Measurements from ENCODE around the gene ADGRL1. TPM values are rescaled to one million over a fixed set of nuclear protein-coding genes. Genes with fewer than 3 reads are reported as not detected.
A peak's percentile ranks its signal among the peaks of the same experiment; 100 is the strongest.
"Not testable (repeated sequence)": the region's sequence is repeated elsewhere in the genome, so short reads cannot be mapped to it uniquely, and the experiment has no call there.

ADGRL1 gene
- total RNA-seq, 3 donors from 2014 or later = 29.2 to 54.6 (median 35.8) TPM

DNA sequence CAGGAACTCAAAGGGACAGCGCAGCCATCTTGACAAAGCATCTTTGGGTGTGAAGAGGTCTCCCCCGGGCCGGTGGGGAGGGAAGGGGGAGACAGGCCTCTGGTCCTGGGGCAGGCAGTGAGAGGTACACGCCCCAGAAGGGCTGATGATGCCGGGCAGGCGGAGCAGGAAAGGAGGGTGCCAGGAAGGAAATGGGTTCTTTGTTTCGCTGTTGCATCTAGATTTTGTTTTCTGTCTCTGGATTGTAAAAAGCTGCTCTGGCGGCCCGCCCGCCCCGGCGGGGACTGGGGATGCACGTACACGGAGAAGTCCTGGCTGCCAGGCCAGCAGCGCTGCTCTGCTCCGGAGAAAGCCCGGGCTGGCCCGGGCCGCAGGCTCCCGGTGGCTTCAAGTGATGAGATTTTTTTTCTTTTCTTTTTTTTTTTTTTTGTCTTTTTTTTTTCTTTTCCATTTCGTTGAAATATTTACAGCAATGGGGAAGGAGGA is 56.4 kb downstream of the ADGRL1 start:
- Histone ChIP-seq H3K4me1 (ENCODE audit: low read depth) (peaks cover 9% of the 10 kb centered on the region), H3K9me3 (no peaks in the 10 kb centered on the region), H3K4me3 (no peak overlapping the region), H3K36me3 (ENCODE audit: low read depth) (no peaks in the 10 kb centered on the region)
- DNase-seq (peak; percentile 65 to 81 (median 80)), ATAC-seq (peak; percentile 69)
- intact Hi-C loops (cut with DNase I, micrococcal nuclease) = no loop called here
- no peak for TF ChIP-seq CTCF (IDR thresholded peaks at IDR 0.05)

- Histone ChIP-seq H3K4me3 (no peak overlapping the region), H3K36me3 (ENCODE audit: low read depth) (no peaks in the 10 kb centered on the region), H3K4me1 (ENCODE audit: low read depth) (peaks cover 9% of the 10 kb centered on the region), H3K9me3 (no peaks in the 10 kb centered on the region)
- no peak for ATAC-seq
- no peak for DNase-seq
- intact Hi-C loops (cut with DNase I, micrococcal nuclease) = no loop called here
- TF ChIP-seq CTCF (IDR thresholded peaks at IDR 0.05) = no peak
Observed at GRCh38 chr19:14148751-14149410, 57.1 kb downstream of the ADGRL1 start.

DNA sequence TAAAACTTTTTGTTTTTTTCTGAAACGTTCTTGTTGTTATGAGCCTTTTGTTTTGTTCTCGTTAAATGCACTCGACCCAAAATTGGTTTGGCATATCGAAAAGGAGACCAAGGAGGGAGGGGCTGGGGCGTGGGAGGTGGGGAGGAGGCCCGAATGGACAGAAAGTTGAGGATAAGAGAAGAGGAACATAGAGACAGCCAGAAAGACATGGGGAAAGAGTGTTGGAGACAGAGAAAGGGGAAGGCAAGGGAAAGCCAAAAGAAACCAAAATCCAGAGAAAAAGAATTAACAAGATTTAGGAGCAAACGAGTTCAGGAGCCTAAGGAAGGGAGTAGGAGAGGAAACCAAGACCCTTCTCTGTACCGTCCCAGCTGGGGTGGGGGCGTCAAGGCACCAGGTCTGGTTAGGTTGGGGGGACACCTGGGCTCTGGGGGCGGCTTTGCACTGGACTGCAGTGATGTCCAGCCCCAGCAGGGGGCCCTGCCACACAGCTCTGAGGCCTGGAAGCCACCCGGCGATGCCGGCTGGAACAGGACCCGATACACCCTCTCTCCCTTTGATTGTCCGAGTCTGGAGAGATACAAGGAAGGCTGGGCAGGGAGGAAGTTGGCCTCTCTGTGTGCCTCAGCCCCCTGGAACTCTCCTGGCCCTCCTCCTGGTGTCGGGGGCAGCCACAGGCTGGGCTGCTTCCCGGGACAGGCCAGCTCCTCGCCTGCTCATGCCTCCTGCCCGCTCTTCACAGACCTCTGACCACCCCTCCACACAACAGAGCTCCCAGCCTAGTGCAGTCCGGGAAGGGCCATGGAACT is 58.0 kb downstream of the ADGRL1 start:
- intact Hi-C loops (cut with DNase I, micrococcal nuclease) = no loop called here
- Histone ChIP-seq H3K4me3 (no peak overlapping the region), H3K9me3 (no peaks in the 10 kb centered on the region), H3K4me1 (ENCODE audit: low read depth) (peaks cover 9% of the 10 kb centered on the region), H3K36me3 (ENCODE audit: low read depth) (no peaks in the 10 kb centered on the region)
- ATAC-seq (peak; percentile 92), DNase-seq (peak; percentile 74 to 80 (median 79))
- TF ChIP-seq CTCF (IDR thresholded peaks at IDR 0.05) = peak; percentile 53

- ATAC-seq (no peak), DNase-seq (no peak)
- peaks cover 9% of the 10 kb centered on the region for H3K4me1 ChIP-seq (ENCODE audit: low read depth)
- no peak overlapping the region for H3K4me3 ChIP-seq
- H3K36me3 ChIP-seq (ENCODE audit: low read depth) = no peaks in the 10 kb centered on the region
- intact Hi-C loops (cut with DNase I, micrococcal nuclease) = no loop called here
- TF ChIP-seq CTCF (IDR thresholded peaks at IDR 0.05) = no peak
- H3K9me3 ChIP-seq = no peaks in the 10 kb centered on the region
Observed at GRCh38 chr19:14146789-14147216, 59.2 kb downstream of the ADGRL1 start.

- ATAC-seq; H3K4me3 ChIP-seq; intact Hi-C loops (cut with DNase I, micrococcal nuclease); DNase-seq; H3K36me3 ChIP-seq (ENCODE audit: low read depth); H3K4me1 ChIP-seq (ENCODE audit: low read depth); H3K9me3 ChIP-seq: not testable (repeated sequence)
Observed at GRCh38 chr19:14146169-14146568, 59.8 kb downstream of the ADGRL1 start.

GRCh38 chr19:14145381-14145780 is 60.6 kb downstream of the ADGRL1 start:
- H3K36me3 ChIP-seq (ENCODE audit: low read depth) = no peaks in the 10 kb centered on the region
- ATAC-seq = no peak
- no peaks in the 10 kb centered on the region for H3K9me3 ChIP-seq
- intact Hi-C loops (cut with DNase I, micrococcal nuclease) = no loop called here
- TF ChIP-seq CTCF (IDR thresholded peaks at IDR 0.05) = no peak
- no peak overlapping the region for H3K4me3 ChIP-seq
- H3K4me1 ChIP-seq (ENCODE audit: low read depth) = peaks cover 9% of the 10 kb centered on the region
- no peak for DNase-seq

Data from mucosa of descending colon (tissue), 3 donors.